ENCODE results near the gene MELTF.

DNA sequence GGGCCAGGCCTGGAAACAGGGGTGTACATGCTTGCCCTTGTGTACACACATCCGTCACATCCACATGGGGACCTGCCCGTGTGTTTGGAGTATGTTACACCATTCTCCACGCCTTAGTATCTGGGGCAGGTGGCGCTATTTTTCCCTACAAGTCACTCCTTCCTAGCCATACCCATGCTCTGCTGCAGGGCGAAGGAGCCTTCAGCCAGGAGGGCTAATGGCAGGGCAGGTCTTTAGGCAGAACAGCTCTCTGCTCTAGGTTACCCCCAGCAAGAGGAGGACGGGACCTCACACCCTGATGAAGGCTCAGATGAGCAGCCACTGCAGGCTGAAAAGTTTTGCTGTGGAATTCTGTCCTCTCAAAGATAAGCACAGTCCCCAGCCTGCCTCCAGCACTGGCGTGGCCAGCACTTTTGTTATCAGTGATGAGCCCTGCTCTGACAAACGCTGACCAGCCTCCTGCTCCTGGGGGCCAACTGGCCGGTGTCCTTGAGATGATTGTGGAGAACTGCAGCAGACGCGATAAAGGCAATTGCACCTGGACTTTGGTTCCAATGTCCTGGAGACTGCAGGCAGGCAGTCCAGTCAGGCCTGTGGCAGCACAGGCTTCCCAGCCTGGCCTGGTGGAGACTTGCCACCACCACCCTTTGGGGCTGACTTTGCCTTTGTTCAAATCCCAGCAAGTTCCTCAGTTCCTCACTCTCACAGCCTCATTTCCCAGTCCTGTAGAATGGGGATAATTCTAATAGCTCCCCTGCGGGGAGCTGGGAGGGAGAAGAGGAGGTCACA, 41.2 kb downstream of the MELTF start:
- TF ChIP-seq BHLHE40 (IDR thresholded peaks at IDR 0.05; ENCODE audit: borderline replicate concordance) (no peak), TARDBP (IDR thresholded peaks at IDR 0.05) (no peak), SP1 (IDR thresholded peaks at IDR 0.05) (no peak), HDGF (IDR thresholded peaks at IDR 0.05; ENCODE audit: borderline replicate concordance) (no peak), FOXM1 (IDR thresholded peaks at IDR 0.05; ENCODE audit: borderline replicate concordance) (no peak)
